ENCODE results near the gene TMEM119.
A peak's percentile ranks its signal among the peaks of the same experiment; 100 is the strongest.
"Not testable (repeated sequence)": the region's sequence is repeated elsewhere in the genome, so short reads cannot be mapped to it uniquely, and the experiment has no call there.

TMEM119 gene

DNA sequence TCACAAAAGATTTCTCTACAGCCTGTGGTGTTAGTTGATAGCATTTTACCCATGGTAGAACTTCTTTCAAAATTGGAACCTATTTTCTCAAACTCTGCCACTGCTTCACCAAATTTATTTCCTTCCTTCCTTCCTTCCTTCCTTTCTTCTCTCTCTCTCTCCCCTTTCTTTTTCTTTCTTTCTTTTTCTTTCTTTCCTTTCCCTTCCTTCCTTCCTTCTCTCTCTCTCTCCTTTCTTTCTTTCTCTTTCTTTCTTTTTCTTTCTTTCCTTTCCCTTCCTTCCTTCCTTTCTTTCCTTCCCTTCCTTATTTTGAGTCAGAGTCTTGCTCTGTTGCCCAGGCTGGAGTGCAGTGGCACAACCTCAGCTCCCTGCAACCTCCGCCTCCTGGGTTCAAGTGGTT is 23.6 kb downstream of the TMEM119 start:
- Mint-ChIP-seq H3K9me3 (peaks cover 8 to 12% of the 10 kb centered on the region in 2 donors), H3K36me3 (ENCODE audit: insufficient read depth) (peaks cover 12% of the 10 kb centered on the region), H3K27me3 (peaks cover 0 to 11% of the 10 kb centered on the region in 2 donors), H3K27ac (peak overlapping the region in 1 of 2 donors; percentile 74), H3K4me1 (ENCODE audit: low read depth in 2 of 2) (peaks cover 9 to 11% of the 10 kb centered on the region in 2 donors)
- ATAC-seq (replicated peaks); DNase-seq; H3K4me3 Mint-ChIP-seq: not testable (repeated sequence)

DNA sequence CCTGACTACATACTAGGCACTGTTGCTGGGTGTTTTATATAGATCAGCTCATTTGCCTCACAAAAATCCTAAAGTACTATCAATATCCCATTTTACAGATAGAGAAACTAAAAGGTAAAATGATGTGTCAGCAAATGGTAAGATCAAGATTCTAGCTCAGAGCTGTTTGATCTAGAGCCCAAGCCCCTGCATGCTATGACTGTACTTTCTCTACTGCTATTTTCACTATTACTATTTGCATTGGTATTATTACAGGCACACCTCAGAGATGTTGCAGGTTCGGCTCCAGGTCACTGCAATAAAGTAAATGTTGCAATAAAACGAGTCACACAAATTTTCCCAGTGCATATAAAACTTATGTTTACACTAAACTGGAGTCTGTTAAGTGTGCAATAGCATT is 24.6 kb downstream of the TMEM119 start:
- DNase-seq (no peak), ATAC-seq (replicated peaks) (no peak)
- H3K4me1 Mint-ChIP-seq (ENCODE audit: low read depth in 2 of 2) = peaks cover 10 to 14% of the 10 kb centered on the region in 2 donors
- H3K36me3 Mint-ChIP-seq (ENCODE audit: insufficient read depth) = peaks cover 10% of the 10 kb centered on the region
- H3K27ac Mint-ChIP-seq = no peak overlapping the region
- peaks cover 0 to 11% of the 10 kb centered on the region in 2 donors for H3K27me3 Mint-ChIP-seq
- no peak overlapping the region for H3K4me3 Mint-ChIP-seq
- peaks cover 1 to 2% of the 10 kb centered on the region in 2 donors for H3K9me3 Mint-ChIP-seq

DNA sequence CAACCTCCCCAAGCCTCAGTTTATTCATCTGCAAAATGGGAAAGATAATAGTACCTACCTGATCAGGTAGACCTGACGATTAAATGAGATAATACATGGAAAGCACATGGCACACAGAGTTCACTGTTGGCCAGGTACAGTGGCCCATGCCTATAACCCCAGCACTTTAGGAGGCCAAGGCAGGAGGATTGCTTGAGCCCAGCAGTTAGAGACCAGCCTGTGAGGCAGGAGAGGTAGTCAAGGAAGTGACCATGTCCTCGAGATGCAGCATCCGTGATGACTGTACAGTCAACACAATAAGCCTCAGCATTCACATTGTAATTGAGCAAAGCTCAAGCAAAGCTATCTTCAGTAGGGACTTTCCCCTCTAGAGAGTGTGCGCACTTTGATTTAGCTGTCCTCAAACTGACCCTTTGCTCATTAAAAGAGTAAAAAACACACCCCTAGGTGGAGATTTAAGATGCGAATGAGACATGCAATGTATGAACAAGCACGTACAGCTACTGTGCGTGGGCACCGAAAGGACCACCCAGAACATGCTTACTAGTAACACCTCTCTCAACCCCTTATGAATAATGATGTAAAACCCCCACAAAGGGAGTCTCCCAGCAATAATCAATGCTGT is 25.6 kb downstream of the TMEM119 start:
- Mint-ChIP-seq H3K4me1 (ENCODE audit: low read depth in 2 of 2) (peaks cover 13 to 16% of the 10 kb centered on the region in 2 donors), H3K27me3 (peaks cover 0 to 3% of the 10 kb centered on the region in 2 donors), H3K9me3 (no peaks in the 10 kb centered on the region), H3K4me3 (peak overlapping the region in 1 of 2 donors; percentile 5), H3K36me3 (ENCODE audit: insufficient read depth) (peaks cover 16% of the 10 kb centered on the region), H3K27ac (peak overlapping the region; percentile 44 to 84)
- DNase-seq = no peak
- ATAC-seq (replicated peaks) = no peak

DNA sequence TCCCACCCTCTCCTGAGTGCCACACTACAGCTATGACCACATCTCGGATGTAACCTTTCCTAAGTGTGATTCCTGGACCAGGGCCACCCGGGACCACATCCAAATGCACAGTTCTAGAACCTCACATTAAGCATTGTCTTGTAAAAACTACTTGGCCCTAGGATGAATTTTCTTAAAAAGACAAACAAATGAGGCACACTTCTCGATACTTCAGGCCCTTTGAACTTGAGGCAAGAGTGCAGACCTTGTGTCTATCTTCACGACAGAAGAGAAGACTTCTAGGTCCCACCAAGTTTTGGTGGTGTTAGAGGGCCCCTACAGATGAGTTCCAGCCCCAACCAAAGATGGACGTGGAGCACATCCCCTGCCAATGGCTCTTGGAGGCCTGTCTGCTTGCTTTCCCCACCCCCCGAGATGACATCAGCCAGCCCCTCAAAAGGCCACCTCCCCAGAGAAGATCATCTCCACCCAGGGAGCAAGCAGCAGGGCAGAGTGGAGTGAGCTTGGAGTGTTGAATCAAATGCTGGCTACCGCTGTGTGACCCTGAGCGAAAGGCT is 26.2 kb downstream of the TMEM119 start:
- Mint-ChIP-seq H3K4me3 (no peak overlapping the region), H3K36me3 (ENCODE audit: insufficient read depth) (peaks cover 19% of the 10 kb centered on the region), H3K27me3 (no peaks in the 10 kb centered on the region), H3K4me1 (ENCODE audit: low read depth in 2 of 2) (peaks cover 13 to 16% of the 10 kb centered on the region in 2 donors), H3K27ac (peak overlapping the region; percentile 44 to 84), H3K9me3 (no peaks in the 10 kb centered on the region)
- no peak for DNase-seq
- no peak for ATAC-seq (replicated peaks)

DNA sequence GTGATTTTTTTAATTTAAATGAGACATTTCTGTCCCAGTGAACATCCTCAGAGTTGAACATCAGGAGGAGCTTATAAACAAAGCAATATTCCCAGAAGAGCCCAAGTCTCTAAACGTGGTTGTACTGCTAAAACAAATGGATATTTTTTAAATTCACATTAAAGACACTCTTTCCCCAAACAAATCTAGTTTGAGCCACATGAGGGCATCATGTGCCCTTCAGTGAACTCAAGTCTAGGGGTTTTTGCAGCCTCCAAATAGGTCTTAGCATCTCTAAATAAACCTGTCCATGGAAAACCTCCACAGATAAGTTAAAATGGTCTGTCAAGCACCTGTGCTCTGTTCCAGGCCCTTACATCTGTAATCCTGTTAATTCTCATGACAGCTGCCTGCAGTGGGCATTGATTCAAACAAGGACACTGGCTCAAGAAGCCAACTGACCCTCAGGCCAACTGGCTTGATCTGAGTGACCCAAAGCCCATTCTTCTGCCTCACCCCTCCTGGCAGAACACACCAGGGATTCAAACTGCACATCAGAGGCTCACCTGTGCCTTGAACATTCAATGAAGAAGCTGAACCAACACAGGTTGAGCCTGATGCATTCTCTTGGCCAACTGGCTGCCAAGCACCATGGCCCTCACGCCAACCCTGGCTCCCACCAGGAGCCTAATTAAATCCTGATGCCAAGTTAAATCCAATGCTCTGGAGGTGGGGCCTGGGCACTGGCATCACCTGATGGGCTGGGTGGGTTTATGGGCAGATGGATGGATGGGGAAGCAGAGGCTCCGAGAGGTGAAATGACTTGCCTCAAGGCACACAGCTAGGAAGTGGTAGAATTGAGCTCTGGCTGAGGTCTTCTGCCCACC is 26.9 kb downstream of the TMEM119 start:
- no peak for DNase-seq
- Mint-ChIP-seq H3K9me3 (no peaks in the 10 kb centered on the region), H3K27ac (peak overlapping the region; percentile 32 to 88), H3K36me3 (ENCODE audit: insufficient read depth) (peaks cover 23% of the 10 kb centered on the region), H3K4me3 (no peak overlapping the region), H3K4me1 (ENCODE audit: low read depth in 2 of 2) (peaks cover 13 to 16% of the 10 kb centered on the region in 2 donors), H3K27me3 (no peaks in the 10 kb centered on the region)
- ATAC-seq (replicated peaks) = no peak

DNA sequence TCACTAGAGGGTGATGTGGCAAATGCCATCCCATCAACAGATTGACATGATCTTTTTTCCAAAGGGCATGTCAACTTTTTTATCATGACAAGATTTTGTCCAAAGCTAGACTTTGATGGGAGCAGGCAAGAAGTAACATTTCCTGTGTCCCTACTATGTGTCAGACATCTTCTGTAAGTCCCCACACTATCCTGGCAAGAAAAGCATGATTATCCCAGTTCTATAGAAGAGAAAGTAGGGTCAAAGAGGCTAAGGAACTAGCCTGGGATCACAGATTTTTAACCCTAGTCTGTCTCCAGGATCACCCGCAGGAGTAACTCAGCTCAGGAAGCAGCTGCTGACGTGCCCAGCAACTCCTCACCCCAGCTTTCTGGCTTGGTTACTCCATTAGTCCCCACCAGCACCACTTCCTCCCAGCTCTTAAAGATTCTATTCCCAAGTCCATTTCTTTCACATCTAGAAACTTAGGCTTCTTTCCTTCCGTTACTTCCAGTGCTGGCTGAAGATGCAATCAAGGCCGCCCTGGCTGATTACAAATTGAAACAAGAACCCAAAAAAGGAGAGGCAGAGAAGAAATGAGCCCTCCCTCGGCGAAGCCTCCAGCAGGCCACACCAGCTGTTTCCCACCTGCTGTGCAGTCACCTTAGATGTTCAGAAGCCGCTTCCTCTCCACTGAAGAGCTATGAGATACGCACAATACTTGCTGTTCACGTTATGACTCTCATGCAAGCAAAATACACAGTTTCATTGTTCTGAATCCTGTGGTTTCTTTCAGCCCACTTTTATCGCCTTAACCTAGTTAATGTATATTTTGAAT is 29.3 kb downstream of the TMEM119 start:
- peaks cover 11 to 17% of the 10 kb centered on the region in 2 donors for H3K4me1 Mint-ChIP-seq (ENCODE audit: low read depth in 2 of 2)
- peak; percentile 42 to 52 (median 44) for DNase-seq
- H3K27ac Mint-ChIP-seq = peak overlapping the region; percentile 93 to 94
- H3K9me3 Mint-ChIP-seq = no peaks in the 10 kb centered on the region
- no peaks in the 10 kb centered on the region for H3K27me3 Mint-ChIP-seq
- peak; percentile 93 for ATAC-seq (replicated peaks)
- peak overlapping the region; percentile 69 to 76 for H3K4me3 Mint-ChIP-seq
- H3K36me3 Mint-ChIP-seq (ENCODE audit: insufficient read depth) = peaks cover 44% of the 10 kb centered on the region

DNA sequence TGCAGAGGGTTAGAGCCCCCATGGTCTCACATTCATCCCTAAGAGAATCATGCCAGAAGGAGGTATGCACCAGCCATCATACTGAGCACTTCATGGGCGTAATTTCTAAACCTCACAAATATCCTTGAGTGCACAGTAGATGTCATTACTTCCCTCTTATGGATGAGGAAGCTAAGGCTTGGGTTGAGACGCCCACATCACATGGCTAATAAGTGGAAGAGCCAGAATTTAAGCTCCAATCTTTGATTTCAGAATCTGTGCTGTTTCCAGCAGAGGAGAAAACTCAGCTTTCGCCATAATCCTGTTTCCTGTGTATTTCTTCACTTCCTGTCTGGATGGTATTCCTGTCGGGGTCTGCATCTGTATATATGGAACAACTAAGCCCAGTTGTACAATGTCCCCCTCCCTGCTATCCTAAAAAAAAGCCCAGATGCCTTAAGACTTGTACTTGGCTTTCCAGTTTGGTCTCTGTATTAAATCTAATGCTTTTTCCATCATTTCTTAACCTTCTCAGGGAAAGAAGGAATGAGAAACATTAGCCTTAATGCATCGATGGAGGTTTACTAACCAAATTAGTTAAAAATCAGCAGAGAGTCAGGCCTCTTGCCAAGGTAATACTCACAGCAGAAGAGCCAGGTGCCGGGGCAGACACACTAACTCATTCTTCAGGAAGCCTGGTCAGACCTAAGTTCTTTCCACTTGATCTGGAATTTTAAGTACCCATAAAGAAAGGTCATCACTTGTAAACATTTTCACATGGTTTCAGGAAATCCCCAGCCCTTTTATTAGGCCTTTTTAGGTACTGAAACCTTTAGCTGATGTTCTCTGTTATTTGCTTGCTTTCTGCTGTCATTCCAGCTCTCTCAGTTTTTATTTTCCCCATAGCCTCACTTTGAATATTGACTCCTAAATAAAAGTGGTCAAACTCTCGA is 30.2 kb downstream of the TMEM119 start:
- ATAC-seq (replicated peaks) = no peak
- Mint-ChIP-seq H3K4me1 (ENCODE audit: low read depth in 2 of 2) (peaks cover 14 to 22% of the 10 kb centered on the region in 2 donors), H3K27me3 (no peaks in the 10 kb centered on the region), H3K36me3 (ENCODE audit: insufficient read depth) (peaks cover 53% of the 10 kb centered on the region), H3K4me3 (peak overlapping the region in 1 of 2 donors; percentile 69), H3K27ac (peak overlapping the region; percentile 93 to 94), H3K9me3 (no peaks in the 10 kb centered on the region)
- no peak for DNase-seq

DNA sequence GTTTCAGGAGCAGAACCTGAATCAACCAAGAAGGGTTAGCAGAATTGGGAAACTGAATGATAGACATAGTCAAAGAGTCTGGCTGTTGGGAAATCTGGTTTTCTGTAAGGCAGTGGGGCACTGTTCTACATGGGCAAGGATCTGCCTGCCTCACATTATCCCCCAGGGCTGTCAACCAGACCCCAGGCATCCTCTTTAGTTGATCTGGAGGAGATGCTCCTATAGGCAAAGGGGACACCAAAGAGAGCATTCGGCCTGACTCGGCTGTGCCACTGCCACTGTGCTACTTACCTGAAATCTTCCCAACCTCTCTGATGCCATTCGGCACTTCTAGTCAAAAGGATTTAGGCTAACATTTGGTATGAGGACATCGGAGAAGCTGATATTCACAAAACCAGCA is 31.4 kb downstream of the TMEM119 start:
- no peak overlapping the region for H3K4me3 Mint-ChIP-seq
- no peaks in the 10 kb centered on the region for H3K27me3 Mint-ChIP-seq
- no peaks in the 10 kb centered on the region for H3K9me3 Mint-ChIP-seq
- H3K36me3 Mint-ChIP-seq (ENCODE audit: insufficient read depth) = peaks cover 64% of the 10 kb centered on the region
- DNase-seq = no peak
- no peak overlapping the region for H3K27ac Mint-ChIP-seq
- no peak for ATAC-seq (replicated peaks)
- peaks cover 19 to 26% of the 10 kb centered on the region in 2 donors for H3K4me1 Mint-ChIP-seq (ENCODE audit: low read depth in 2 of 2)

DNA sequence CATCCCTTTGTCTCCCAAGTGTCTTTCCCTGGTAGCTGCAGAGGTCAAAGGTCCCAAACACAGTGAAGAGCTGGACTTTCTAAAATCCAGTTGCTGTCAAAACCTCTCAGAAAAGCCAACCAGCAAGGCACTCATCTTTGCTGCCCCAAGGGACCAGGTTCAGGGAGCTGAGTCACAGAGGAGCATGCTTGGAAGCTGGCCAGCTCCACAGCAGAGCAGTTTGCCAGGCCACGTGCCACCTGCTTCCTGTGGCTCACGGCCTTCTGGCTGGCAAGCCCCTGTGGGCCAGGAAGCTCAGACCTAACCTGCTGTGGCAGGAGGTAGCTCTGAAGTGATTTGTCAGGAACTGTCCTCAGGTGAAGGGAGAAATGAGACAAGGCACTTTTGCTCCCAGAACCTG is 31.9 kb downstream of the TMEM119 start:
- DNase-seq (peak in 2 of 3 experiments; percentile 29 to 39), ATAC-seq (replicated peaks) (peak; percentile 5)
- Mint-ChIP-seq H3K27ac (peak overlapping the region in 1 of 2 donors; percentile 44), H3K9me3 (no peaks in the 10 kb centered on the region), H3K4me1 (ENCODE audit: low read depth in 2 of 2) (peaks cover 21 to 26% of the 10 kb centered on the region in 2 donors), H3K4me3 (no peak overlapping the region), H3K27me3 (no peaks in the 10 kb centered on the region), H3K36me3 (ENCODE audit: insufficient read depth) (peaks cover 68% of the 10 kb centered on the region)

DNA sequence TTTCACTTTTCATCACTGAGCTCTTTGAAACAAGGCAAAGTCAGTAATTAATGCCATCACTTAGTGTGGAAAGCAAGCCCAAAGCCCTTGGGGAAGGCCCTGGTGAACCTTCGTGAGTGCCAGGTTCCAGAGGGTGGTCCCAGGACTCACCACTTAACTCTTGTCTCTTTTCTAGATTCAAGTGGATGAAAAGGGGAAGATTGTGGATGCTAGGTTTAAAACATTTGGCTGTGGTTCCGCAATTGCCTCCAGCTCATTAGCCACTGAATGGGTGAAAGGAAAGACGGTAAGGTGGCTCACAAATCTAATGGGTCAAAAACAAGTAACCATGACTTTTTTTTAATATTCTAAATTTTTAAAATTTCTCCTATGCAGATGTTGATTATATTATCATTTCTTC is 32.7 kb downstream of the TMEM119 start:
- no peak overlapping the region for H3K27ac Mint-ChIP-seq
- H3K4me3 Mint-ChIP-seq = no peak overlapping the region
- ATAC-seq (replicated peaks) (no peak), DNase-seq (no peak)
- no peaks in the 10 kb centered on the region for H3K9me3 Mint-ChIP-seq
- peaks cover 67% of the 10 kb centered on the region for H3K36me3 Mint-ChIP-seq (ENCODE audit: insufficient read depth)
- peaks cover 27 to 32% of the 10 kb centered on the region in 2 donors for H3K4me1 Mint-ChIP-seq (ENCODE audit: low read depth in 2 of 2)
- H3K27me3 Mint-ChIP-seq = no peaks in the 10 kb centered on the region

DNA sequence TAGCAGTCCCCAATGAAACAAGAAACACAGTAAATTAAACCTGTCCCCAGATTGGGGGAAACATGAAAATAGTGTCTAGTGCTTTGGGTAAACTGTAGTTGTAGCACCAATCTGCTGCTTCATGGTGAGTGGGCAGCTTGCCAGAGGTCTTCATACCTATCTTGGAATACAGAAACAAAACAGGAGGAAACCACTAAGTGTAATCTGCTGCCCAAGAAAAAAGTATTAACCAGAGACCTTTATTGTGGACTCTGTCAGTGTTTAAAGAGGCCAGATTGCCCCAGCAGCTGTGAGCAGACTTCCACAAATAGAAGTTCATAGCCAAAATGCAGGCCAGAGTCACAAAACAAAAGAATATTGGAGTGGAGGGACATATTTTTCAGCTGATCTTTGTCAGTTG is 33.2 kb downstream of the TMEM119 start:
- DNase-seq = no peak
- Mint-ChIP-seq H3K4me3 (no peak overlapping the region), H3K27ac (no peak overlapping the region), H3K36me3 (ENCODE audit: insufficient read depth) (peaks cover 72% of the 10 kb centered on the region), H3K4me1 (ENCODE audit: low read depth in 2 of 2) (peaks cover 31 to 36% of the 10 kb centered on the region in 2 donors), H3K27me3 (no peaks in the 10 kb centered on the region), H3K9me3 (no peaks in the 10 kb centered on the region)
- no peak for ATAC-seq (replicated peaks)

DNA sequence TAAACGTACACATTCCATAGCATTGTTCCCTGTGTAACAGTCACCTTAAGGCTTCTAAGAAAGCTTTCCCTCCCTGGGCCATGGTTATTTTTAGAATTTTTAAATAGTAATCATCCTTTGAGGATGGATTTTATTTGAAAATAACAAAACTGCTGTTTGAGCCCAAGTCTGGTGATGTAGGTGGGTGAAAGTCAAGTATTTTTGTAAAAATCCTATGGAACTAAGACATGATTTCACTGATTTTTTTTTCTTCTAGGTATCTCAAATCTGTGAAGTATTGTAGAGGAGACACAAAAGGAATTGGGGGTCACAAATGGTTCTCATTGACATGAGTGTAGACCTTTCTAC is 34.1 kb downstream of the TMEM119 start:
- ATAC-seq (replicated peaks) (no peak), DNase-seq (no peak)
- H3K9me3 Mint-ChIP-seq = no peaks in the 10 kb centered on the region
- H3K27me3 Mint-ChIP-seq = no peaks in the 10 kb centered on the region
- H3K4me1 Mint-ChIP-seq (ENCODE audit: low read depth in 2 of 2) = peaks cover 30 to 37% of the 10 kb centered on the region in 2 donors
- H3K4me3 Mint-ChIP-seq = peak overlapping the region; percentile 96 to 98
- H3K36me3 Mint-ChIP-seq (ENCODE audit: insufficient read depth) = peaks cover 76% of the 10 kb centered on the region
- H3K27ac Mint-ChIP-seq = peak overlapping the region; percentile 98 to 99

All from effector memory CD8-positive, alpha-beta T cell (primary cell).